SU-DHL-6 (cell line): ENCODE data around the gene LHFPL3.

Experiments used
- CTCF ChIP-seq: fragments of 200-600 bp; sonication (generic); IDR thresholded peaks from one replicate; pipeline ENCODE4 v1.5.1; 2017; ENCODE audit warnings: antibody characterized with exemption, mild to moderate bottlenecking, low read length, moderate library complexity; ENCODE audit not compliant: insufficient read depth, poor library complexity, severe bottlenecking
- EZH2phosphoT487 ChIP-seq: fragments of 200-600 bp; sonication (generic), shearing (Covaris generic); conservative IDR thresholded peaks from 2 replicates; pipeline ENCODE4 v1.6.1; 2018; ENCODE audit warnings: mild to moderate bottlenecking, antibody characterized with exemption, low read length, moderate library complexity, mixed read lengths

GRCh38 chr7:104836976-104837375, 508.6 kb downstream of the LHFPL3 start:
- TF ChIP-seq CTCF (no peak), EZH2phosphoT487 (no peak)
